Amygdala (tissue), 56 donors: ENCODE measurements around the gene MAP7D1.

Experiments used
- DNase-seq, 56 donors: peaks; one replicate each; lab custom pipeline; 2025; lab: John Stamatoyannopoulos, UW

The MAP7D1 gene

DNA sequence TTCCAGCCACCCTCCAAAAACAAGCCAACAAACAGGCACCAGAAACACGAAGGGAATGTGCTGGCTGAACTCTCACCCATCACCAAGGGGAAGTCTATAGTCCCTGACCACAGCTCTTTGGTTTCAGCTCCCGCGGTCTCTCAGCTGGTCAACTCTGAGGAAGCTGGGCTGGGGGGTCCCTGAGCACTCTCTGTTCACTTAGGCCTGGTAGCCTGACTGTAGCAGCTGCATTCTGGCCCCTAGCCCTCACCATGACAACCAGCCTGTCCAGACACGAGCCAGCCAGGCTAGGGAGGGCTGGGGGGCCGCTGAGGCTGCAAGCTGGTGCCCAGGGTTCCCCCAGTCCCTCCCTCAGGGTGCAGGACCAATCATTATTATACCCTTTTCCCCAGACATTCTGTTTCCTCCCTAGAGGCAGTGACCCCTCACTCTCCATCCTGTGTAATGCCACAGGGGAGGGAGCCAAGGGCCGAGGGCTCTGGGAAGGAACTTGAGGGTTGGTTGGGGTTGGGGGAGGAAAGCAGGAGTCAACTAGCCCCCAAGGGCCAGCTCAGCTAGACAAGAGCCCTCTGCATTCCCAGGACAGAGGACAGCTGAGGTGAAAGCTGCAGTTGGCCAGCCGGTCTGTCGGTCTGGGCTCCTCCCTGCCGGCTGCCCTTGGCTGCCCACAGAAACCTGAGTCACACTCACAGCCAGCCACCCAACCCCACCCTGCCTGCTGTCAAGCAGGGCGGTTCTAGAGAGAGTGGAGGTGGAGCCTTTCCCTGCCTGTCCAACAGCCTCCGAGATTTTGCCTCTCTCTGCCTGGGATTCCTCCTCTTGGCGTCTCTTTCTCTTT lies 5.4 kb upstream of the MAP7D1 start:
- peak in 46 of 56 donors; percentile 25 to 84 (median 62) for DNase-seq

DNA sequence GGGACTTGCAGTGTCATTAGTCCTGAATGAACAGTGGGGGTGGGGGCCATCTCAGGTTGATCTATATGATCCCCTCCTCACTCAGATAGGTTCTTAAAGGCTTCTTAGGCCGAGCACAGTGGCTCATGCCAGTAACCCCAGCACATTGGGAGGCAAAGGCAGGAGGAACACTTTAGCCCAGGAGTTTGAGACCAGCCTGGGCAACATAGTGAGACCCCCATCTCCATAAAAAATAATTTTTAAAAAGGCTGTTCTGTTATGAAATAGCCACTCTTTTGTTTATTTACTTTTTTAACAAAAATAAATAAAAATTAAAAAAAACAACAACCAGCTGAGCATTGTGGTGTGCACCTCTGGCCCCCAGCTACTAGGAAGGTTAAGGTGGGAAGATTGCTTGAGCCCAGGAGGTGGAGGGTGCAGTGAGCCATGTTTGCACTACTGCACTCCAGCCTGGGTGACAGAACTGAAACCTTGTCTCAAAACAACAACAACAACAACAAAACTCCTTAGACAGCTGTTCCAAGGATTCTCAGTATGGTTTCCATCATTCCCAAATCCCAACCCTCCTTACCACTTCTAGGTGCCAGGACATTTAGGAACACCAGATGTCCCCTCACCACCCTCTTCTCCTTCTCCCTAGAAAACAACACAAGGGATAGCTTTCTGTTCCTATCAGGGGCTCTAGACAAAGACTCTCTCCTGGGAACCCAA lies 4.7 kb upstream of the MAP7D1 start:
- DNase-seq: no peak

DNA sequence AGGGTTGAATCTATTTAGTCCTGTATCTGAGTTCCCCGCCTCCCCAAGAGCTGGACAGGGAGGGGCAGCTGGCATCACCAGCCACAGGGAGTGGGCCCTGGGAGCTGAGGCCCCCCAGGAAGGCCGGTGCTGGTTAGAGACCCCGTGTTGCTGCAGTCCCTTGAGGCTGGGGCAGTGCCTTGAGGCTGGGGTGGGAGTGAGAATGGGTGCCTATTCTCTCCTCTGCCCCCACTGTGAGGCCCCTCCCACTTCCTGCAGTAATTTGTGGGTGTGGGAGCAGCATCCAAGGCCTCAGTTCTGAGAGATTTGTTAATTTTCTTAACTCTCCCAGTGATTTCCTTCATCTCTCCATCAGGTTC lies 4.1 kb upstream of the MAP7D1 start:
- no peak for DNase-seq

DNA sequence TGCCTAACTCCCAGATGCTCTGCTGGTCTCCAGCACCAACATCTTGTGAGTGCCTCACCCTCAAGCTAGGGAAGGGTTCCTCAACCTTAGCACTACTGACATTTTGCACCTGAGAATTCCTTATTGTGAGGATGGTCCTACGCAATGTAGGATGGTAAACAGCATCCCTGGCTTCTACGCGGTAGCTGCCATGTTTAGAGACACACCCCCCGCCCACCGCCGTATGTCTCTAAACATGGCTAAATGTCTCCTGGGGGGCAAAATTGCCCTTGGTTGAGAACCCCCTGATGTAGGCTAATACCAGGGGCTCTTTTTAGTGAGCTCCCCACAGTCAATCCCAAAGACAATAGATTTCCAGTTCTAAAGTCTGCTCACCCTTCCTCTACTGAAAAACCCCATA lies 2.5 kb upstream of the MAP7D1 start:
- DNase-seq: no peak

DNA sequence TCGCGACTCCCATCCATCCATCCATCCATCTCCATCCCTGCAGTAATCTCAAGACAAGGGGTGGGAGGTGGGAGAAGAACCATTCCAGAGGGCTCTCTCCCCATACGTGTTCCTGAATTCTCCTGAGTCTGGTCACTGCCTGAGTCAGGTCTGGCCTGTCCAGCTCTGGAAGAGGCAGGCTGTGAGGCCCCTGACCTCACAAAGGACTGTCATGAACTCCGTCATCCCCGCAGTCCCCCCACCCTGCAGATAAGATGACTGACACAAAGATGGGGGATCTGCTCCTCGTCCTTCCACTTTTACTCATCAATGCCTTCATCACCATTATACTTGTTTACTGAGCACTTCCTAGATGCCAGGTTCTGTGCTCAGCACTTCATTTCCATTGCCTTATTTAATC lies 1.6 kb upstream of the MAP7D1 start:
- DNase-seq: no peak

DNA sequence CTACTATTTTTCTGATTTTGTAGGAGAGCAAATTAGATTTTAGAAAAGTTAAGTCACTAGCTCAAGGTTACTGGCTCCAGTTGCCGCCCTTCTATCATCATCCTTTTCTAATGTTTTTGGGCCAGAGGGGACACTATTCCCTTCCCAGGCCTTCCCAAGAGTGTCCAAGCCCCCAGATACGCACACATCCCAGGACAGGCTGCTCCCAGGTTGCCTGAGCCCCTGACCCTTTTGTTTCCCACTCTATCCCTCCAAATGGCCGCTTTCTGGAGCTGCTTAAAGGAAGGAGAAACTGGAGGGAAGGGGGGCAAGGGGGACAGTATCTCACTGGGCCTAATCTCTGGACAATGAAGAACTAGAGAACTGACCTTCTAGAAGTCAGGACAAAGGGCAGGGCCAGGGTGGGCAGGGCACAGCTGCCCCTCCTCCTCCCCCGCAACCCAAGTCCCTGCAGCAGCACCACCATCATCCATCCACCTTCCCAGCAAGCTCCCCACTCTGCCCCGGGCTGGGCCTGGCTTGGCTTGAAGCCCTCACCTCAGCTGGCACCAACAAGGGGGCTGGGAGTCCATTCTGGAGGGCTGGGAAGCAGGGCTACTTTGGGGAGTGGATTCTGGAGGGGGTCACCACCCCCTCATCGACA lies 1.1 kb upstream of the MAP7D1 start:
- DNase-seq: peak in 4 of 56 donors; percentile 22 to 54 (median 32)

DNA sequence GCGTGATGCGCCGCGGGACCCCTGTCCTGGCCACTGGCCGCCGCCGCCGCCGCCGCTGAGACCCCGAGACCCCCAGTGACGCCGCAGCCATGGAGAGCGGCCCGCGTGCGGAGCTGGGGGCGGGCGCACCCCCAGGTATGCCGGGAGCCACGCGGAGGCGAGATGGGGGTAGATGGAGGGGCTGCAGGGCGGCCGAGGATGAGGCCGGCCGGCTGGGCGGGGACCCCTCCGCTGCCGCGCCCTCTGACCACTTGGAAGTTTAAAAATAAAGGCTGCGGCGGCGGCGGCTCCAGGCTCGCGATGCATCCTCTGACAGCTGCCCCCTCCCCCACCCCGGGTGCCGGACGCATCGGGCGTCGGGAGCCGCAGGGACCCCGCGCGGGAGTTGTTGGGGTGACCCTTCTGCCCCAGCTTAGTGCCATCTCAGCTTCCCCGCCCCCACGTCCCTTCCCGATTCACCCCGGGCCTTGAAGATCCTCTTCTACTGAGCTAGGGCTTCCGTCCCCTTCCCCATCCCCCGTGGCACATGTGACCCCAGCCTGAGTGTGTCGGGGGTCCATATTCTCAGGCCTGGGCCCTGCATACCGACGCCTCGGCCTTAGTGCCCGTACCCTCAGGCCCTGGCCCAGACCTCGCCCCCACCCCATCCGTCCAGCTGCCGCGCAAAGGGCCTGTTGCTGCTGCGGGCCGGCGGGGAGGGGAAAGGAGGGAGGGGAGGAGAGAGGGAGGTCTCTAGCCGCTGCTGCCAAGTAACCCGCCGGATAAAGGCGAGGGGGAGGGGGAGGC lies 562 bp downstream of the MAP7D1 start:
- peak in 52 of 56 donors; percentile 43 to 89 (median 76) for DNase-seq

DNA sequence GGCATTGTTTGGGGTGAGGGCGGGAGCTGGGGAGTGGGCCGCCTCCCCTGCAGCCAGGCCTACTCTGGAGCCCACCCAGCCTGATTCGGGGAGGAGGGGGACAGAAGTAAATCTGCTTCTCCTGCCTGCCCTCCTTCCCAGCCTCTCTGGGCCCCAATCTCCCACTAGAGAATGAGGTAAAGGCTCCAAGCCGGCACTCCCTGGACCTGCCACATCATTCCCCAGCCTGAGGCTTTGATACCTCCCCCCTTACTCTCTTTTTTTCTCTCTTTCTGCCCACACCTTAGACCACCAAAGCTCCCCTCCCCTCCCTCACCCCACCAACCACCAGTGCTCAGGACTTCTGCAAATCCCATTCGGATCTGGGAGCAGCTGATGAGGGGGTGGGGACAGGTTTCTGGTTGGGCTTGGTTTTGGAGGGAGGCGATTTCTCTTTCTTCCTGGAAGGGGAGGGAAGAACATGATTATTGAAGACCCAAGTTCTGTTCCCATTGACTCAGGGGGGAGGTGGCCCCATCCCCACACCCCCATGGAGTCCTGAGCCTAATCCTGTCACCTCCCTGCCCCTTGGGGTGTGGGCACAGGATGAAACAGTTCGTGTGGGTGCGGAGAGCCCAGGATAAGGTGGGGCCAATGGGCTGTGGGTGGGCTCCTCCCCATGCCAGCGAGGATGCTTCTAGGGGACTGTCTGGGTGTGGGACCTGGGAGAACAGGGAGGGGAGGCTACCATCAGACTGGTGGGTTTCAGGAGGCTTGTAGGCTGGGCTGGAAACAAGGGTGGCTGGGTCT lies 1.3 kb downstream of the MAP7D1 start:
- DNase-seq: peak in 21 of 56 donors; percentile 32 to 83 (median 56)

DNA sequence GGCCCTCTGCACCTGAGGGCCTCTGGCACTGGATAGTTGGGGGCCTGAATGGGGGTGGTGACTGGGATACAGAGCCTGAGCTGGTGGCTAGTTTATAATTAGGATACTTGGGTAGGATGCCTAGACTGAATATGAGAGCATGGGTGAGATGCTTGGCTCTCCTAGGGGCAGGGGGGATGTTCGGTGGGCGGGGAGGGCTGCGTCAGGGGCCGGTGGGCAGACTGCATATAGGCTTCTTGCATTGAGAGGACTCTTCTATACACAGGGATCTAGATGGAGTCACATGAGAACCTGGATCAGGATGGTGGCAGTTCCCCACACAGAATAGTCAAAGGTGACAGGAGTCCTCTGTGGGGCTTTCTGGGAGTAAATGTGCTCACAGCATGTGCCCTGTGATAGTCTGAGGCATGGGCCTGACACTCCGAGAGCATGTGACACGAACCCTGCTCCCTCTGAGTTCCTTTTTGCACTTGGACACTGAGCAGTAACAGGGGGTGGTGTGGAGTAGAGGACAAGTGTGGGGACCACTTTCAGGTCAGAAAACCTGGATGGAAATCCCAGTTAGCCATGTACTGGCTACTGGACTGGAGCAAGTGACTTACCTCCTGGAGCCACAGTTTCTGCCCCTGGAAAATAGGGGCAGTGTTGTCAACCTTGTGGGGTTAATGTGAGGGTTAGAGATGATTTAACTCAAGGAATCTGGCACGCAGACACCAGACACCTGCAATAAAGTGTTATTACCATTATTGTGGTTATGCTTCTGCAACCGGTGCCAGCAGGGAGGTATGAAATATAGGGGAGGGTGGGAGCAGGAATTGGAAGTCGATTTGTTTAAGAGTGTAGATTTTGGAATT lies 2.2 kb downstream of the MAP7D1 start:
- peak in 6 of 56 donors; percentile 20 to 41 (median 24) for DNase-seq

DNA sequence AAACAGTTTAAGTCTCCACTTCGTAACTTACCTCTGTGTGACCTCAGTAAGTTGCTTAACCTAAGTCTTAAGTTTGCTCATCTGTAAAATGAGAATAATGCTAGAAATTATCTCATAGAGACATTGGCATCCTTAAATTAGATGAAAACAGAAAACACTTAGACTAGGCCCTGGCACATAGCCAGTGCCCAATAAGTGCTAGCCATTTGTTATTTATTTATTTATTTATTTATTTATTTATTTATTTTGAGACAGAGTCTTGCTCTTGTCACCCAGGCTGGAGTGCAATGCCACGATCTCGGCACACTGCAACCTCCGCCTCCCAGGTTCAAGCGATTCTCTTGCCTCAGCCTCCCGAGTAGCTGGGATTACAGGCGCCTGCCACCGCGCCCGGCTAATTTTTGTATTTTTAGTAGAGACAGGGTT lies 2.9 kb downstream of the MAP7D1 start:
- DNase-seq: peak in 1 of 56 donors; percentile 29

DNA sequence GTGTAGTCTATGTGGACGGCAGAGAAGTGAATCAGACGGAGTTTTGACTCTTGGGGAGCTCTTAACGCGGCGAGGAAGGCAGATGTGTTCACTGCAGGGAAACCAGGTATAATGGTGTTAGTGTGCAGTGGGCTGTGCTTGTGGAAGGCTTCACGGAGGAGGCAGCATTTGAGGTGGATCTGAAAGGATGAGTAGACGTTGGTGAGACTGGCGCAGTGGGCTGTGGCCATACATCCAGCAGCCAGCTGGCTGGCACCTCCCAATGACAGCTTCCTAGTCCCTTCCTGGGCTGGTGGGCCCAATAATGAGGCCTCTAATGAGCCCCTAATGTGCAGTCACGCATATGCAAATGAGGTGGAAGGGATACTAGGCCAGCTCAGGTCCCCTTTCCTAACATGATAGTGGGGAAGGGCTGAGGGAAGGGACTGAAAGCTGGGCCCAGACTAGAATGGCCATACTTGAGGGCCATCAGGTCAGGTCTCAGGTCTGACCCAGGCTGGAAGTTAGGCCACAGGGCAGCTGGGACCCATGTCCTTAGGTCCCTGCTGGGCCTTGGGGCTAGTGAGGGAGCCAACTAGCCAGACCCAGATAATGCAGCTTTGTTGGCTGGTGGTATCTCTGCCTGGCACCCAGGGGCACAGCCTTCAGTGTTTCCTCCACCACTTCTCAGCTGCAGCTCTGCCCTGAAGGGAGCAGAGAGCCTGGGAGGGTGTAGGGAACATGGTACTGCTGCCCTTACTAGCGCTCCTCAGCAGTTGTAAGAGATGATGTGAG lies 3.8 kb downstream of the MAP7D1 start:
- peak in 39 of 56 donors; percentile 18 to 86 (median 55) for DNase-seq

DNA sequence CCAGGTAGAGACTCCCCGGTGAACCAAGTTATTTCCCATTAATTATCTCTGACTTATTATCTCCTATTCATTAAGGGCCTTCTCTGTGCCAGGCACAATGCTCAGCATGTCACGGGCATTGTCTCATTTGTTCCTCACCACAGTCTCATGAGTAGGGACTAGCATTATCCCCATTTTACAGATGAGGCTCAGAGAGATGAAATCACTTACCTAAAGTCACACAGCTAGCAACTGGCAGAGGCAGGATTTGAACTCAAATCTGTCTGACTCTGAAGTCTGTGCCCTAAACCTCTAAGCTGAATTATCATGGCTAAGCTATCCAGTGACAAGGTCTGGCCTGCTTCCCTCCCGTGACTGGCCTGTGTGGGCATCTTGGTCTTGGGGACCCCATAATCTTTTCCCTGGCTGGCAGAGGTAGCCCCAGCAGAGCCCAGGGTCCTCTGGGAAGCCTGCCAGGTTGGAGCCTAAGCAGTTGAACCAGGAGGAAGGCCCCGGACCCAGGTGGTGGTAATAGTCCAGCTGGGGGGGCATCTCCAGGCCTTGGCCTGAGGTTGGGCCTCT lies 4.5 kb downstream of the MAP7D1 start:
- DNase-seq: peak in 1 of 56 donors; percentile 59

DNA sequence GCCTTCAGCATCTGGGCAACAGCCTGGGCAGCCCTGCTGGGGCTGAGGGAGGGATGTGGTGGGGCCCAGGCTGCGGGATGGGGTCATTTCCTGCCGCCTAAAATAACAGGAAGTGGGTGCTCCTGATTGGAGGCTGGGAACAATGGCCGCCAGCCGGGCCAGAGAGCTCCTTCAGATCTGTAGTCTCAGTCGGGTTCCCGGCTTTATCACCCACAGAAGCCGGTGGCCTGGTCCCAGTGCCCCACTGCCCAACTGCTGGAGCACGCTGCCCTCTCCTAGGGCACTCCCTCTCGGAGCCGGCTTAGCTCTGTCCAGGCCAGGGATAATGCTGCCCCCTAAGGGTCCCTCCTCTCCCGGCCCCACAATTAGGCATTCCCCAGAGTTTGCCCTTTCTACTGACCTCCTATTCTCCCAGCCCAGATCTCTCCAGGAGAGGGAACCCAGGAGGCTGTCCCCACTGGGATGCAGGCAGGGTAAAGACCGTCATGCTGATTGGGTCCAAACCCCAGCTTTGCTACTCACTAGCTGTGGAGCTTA lies 5.1 kb downstream of the MAP7D1 start:
- peak in 34 of 56 donors; percentile 12 to 69 (median 40) for DNase-seq

DNA sequence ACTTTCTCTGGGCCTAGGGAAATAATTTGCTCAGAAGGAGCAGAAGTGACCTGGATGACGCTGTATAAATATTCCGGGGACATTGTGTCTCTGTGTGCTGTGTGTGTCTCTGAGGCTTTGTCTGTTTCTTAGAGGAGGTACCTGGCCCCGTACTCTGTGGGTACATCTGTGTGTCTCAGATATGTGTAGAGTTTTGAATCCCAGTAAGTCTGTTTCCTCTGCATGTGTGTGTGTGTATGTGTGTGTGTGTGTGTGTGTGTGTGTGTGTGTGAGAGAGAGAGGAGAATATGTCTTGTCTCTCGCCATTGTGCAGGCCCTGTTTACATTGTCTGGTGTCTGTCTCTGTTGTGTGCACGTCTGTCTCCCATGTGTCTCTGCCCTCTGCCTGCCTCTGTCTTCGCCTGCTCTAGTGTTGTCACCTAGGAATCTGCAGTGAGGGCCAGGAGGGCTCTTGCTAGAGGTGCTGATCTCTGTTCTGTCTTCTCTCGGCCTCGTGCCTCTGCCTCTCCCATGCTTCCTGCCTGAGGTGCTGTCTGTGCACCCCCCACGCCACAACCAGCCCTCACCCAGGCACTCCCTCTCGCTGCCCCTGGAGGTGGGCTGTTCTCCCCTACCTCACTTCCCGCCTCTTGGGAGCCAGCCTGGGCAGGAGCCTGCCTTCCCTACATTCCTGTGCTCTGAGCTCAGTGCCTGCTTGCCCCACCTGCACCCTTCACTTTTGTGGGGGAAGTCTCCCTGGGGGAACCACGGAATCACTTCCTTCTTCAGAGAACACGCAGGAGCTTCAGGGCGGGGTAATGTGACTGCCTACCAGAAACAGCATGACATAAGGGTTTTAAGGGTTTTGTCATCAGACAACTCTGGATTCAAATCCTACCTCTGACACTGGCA lies 5.9 kb downstream of the MAP7D1 start:
- DNase-seq: peak in 3 of 56 donors; percentile 18 to 28 (median 20)

DNA sequence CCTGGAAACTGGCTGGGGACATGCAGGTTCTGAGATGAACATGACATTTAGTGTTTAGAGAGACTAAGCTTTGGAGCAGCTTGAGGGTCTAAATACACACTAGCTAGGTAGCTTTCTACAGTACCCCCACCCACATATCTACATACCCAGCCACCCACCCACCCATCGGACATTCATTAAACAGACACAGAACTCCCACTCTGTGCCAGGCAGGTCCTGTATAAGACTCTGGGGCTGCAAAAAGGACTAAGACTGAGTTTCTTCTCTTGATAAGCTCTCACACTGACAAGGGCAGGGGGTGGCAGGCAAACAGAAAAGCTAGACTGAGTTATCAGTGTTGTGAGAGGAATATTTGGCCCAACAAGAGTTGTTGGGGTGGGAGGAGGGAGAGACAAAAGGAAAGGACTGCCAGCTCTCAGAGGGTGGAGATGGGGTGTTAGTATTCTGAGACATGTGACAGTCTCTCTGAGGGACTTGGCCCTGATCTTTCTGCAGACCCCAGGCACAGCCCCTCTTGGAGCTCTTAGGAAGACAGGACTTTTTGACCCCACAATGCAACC lies 6.8 kb downstream of the MAP7D1 start:
- no peak for DNase-seq

DNA sequence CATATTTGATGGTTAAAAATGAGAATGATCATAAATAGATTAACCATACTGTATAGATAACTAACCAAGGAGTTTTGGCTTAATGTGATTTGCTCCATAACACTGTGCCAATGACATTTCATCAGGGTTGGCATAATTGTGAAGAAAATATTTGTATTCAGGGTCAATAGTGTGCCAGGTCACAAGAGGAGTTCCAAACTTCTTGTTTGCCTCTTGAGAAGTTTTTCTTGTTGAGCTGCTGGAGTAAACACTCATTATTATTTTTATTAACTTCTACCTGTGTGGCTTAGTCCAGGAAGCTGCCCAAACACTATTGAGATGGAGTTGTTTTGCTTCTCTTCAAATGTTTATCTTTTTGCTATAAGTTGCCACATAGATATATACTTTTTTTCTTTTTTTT lies 7.5 kb downstream of the MAP7D1 start:
- no peak for DNase-seq
